ENCODE results near the gene LRRC28. TPM values are rescaled to one million over a fixed set of nuclear protein-coding genes. Genes with fewer than 3 reads are reported as not detected.
"Not testable (repeated sequence)": the region's sequence is repeated elsewhere in the genome, so short reads cannot be mapped to it uniquely, and the experiment has no call there.

The LRRC28 gene
- total RNA-seq, 1 experiment from 2014 or later, result 28.4 TPM

- intact Hi-C loops (cut with micrococcal nuclease; ENCODE audit: unreplicated experiment), result no loop called here
- Histone ChIP-seq H3K4me1 (ENCODE audit: insufficient read depth, low read length, poor library complexity, severe bottlenecking) (peaks cover 13% of the 10 kb centered on the region), H3K27me3 (replicated peaks; ENCODE audit: insufficient read depth, low read depth, low read length, poor library complexity) (no peaks in the 10 kb centered on the region), H3K4me3 (ENCODE audit: low read depth, low read length, poor library complexity, severe bottlenecking) (no peak overlapping the region), H3K27ac (ENCODE audit: low read depth, low read length, poor library complexity, severe bottlenecking) (no peak overlapping the region), H3K36me3 (ENCODE audit: insufficient read depth, low read length, poor library complexity, severe bottlenecking) (no peaks in the 10 kb centered on the region), H3K9me3 (ENCODE audit: low read depth, low read length, poor library complexity, severe bottlenecking) (no peaks in the 10 kb centered on the region)
- no peak for TF ChIP-seq EZH2 (IDR thresholded peaks at IDR 0.05; ENCODE audit: borderline replicate concordance, low read depth, low read length, poor library complexity, severe bottlenecking)
- TF ChIP-seq, protein P1, sequence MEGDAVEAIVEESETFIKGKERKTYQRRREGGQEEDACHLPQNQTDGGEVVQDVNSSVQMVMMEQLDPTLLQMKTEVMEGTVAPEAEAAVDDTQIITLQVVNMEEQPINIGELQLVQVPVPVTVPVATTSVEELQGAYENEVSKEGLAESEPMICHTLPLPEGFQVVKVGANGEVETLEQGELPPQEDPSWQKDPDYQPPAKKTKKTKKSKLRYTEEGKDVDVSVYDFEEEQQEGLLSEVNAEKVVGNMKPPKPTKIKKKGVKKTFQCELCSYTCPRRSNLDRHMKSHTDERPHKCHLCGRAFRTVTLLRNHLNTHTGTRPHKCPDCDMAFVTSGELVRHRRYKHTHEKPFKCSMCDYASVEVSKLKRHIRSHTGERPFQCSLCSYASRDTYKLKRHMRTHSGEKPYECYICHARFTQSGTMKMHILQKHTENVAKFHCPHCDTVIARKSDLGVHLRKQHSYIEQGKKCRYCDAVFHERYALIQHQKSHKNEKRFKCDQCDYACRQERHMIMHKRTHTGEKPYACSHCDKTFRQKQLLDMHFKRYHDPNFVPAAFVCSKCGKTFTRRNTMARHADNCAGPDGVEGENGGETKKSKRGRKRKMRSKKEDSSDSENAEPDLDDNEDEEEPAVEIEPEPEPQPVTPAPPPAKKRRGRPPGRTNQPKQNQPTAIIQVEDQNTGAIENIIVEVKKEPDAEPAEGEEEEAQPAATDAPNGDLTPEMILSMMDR (conservative IDR thresholded peaks at IDR 0.05; ENCODE audit: low read depth, low read length), result no peak
- ChIA-PET CTCF (no interaction called here), POLR2A (ENCODE audit: low non-redundant PET) (no interaction called here)
- no TSS peak for BruUV-seq (replicated peaks)
- no peak for DNase-seq (ENCODE audit: low spot score)
Observed at GRCh38 chr15:99399061-99399460, 147.8 kb downstream of the LRRC28 start.

DNA sequence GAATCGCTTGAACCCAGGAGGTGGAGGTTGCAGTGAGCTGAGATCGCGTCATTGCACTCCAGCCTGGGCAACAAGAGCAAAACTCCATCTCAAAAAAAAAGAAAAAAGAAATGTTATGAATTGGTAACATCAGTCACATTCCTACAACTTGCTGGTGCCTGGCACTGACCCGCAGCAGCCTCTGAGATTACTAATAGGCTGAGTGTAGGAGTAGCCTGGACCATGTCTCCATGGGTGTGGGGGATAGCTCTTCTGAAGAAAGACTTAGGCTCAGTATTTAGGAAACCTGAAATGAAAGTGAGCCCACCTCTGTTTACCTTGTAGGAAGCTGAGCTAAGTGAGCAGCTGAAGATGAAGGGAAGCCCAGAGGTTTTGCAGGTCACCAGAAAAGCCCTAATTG is 148.3 kb downstream of the LRRC28 start:
- Histone ChIP-seq H3K4me3 (ENCODE audit: low read depth, low read length, poor library complexity, severe bottlenecking) (no peak overlapping the region), H3K27ac (ENCODE audit: low read depth, low read length, poor library complexity, severe bottlenecking) (no peak overlapping the region), H3K9me3 (ENCODE audit: low read depth, low read length, poor library complexity, severe bottlenecking) (no peaks in the 10 kb centered on the region), H3K27me3 (replicated peaks; ENCODE audit: insufficient read depth, low read depth, low read length, poor library complexity) (no peaks in the 10 kb centered on the region), H3K36me3 (ENCODE audit: insufficient read depth, low read length, poor library complexity, severe bottlenecking) (no peaks in the 10 kb centered on the region), H3K4me1 (ENCODE audit: insufficient read depth, low read length, poor library complexity, severe bottlenecking) (peaks cover 18% of the 10 kb centered on the region)
- CTCF ChIA-PET, result no interaction called here
- POLR2A ChIA-PET (ENCODE audit: low non-redundant PET), result no interaction called here
- BruUV-seq (replicated peaks), result no TSS peak
- DNase-seq (ENCODE audit: low spot score), result no peak
- no peak for TF ChIP-seq EZH2 (IDR thresholded peaks at IDR 0.05; ENCODE audit: borderline replicate concordance, low read depth, low read length, poor library complexity, severe bottlenecking)
- TF ChIP-seq, protein P1 (conservative IDR thresholded peaks at IDR 0.05; ENCODE audit: low read depth, low read length), result no peak
- intact Hi-C loops (cut with micrococcal nuclease; ENCODE audit: unreplicated experiment), result no loop called here

GRCh38 chr15:99401216-99401615 is 149.9 kb downstream of the LRRC28 start:
- H3K9me3 ChIP-seq (ENCODE audit: low read depth, low read length, poor library complexity, severe bottlenecking); H3K36me3 ChIP-seq (ENCODE audit: insufficient read depth, low read length, poor library complexity, severe bottlenecking); CTCF ChIA-PET; BruUV-seq (replicated peaks); intact Hi-C loops (cut with micrococcal nuclease; ENCODE audit: unreplicated experiment); DNase-seq (ENCODE audit: low spot score); POLR2A ChIA-PET (ENCODE audit: low non-redundant PET); H3K27me3 ChIP-seq (replicated peaks; ENCODE audit: insufficient read depth, low read depth, low read length, poor library complexity); H3K4me3 ChIP-seq (ENCODE audit: low read depth, low read length, poor library complexity, severe bottlenecking); H3K27ac ChIP-seq (ENCODE audit: low read depth, low read length, poor library complexity, severe bottlenecking): not testable (repeated sequence)
- peaks cover 27% of the 10 kb centered on the region for H3K4me1 ChIP-seq (ENCODE audit: insufficient read depth, low read length, poor library complexity, severe bottlenecking)

DNA sequence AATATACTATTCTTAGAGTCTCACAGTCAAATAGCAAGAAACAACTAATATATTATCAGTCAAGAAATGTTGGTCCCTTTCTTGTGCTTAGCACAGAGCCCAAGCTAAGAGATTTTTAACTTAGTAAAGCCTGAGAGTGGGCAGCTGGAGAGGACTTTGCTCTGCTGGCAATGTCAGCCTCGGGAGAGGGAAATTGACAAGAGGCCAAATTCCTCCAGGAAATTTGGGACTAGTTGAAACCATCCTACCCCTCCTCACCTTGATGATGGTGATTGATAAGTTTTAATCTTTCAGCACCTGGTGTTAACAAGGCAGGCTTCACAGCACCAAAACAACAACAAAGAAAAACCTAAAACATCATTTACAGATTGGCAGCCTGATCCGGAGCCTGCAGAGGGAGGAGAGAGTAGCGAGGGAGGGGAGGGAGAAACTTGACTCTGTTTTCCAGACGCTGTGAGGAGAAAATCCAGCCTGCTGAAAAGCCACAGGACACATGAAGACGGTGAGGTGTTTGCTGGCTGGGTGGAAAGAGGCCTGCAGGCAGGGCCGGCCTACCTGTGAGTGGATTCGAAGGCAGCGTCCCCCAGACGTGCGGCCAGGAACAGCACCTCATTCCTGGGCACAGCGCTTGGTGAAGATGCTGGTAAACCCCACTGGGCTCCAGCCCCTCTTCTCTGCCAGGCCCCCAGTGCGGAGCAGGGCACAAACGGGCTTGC is 150.9 kb downstream of the LRRC28 start:
- no peaks in the 10 kb centered on the region for H3K9me3 ChIP-seq (ENCODE audit: low read depth, low read length, poor library complexity, severe bottlenecking)
- no peak overlapping the region for H3K27ac ChIP-seq (ENCODE audit: low read depth, low read length, poor library complexity, severe bottlenecking)
- no peaks in the 10 kb centered on the region for H3K36me3 ChIP-seq (ENCODE audit: insufficient read depth, low read length, poor library complexity, severe bottlenecking)
- H3K4me3 ChIP-seq (ENCODE audit: low read depth, low read length, poor library complexity, severe bottlenecking), result no peak overlapping the region
- peaks cover 27% of the 10 kb centered on the region for H3K4me1 ChIP-seq (ENCODE audit: insufficient read depth, low read length, poor library complexity, severe bottlenecking)
- DNase-seq (ENCODE audit: low spot score), result no peak
- TF ChIP-seq, protein P1 (conservative IDR thresholded peaks at IDR 0.05; ENCODE audit: low read depth, low read length), result no peak
- ChIA-PET CTCF (no interaction called here), POLR2A (ENCODE audit: low non-redundant PET) (no interaction called here)
- intact Hi-C loops (cut with micrococcal nuclease; ENCODE audit: unreplicated experiment), result no loop called here
- no TSS peak for BruUV-seq (replicated peaks)
- H3K27me3 ChIP-seq (replicated peaks; ENCODE audit: insufficient read depth, low read depth, low read length, poor library complexity), result no peaks in the 10 kb centered on the region
